ENCODE data around the gene GPSM1.

GPSM1 gene

GRCh38 chr9:136296434-136297015 lies 30.8 kb upstream of the GPSM1 start:
- H3K4me3 ChIP-seq (ENCODE audit: low read length, poor library complexity, severe bottlenecking) = no peak overlapping the region
- H3K27me3 ChIP-seq (ENCODE audit: insufficient read depth, low read length, poor library complexity, severe bottlenecking) = no peaks in the 10 kb centered on the region
- H3K9me3 ChIP-seq (ENCODE audit: insufficient read depth, low read depth, low read length) = no peaks in the 10 kb centered on the region
- H3K36me3 ChIP-seq (ENCODE audit: insufficient read depth, low read length) = no peaks in the 10 kb centered on the region
- no peaks in the 10 kb centered on the region for H3K9me2 ChIP-seq (replicated peaks; ENCODE audit: low read depth, low read length)
- H4K20me1 ChIP-seq (ENCODE audit: insufficient read depth, low read length, poor library complexity, severe bottlenecking) = no peaks in the 10 kb centered on the region
- no peaks in the 10 kb centered on the region for H3K4me1 ChIP-seq (ENCODE audit: insufficient read depth, low read length, poor library complexity, severe bottlenecking)
- no peak overlapping the region for H3K4me2 ChIP-seq (ENCODE audit: low read depth, low read length, poor library complexity, severe bottlenecking)
- no peaks in the 10 kb centered on the region for H3F3A ChIP-seq (ENCODE audit: low read depth)
- no peak overlapping the region for H3K9ac ChIP-seq (ENCODE audit: low read depth, low read length, poor library complexity, severe bottlenecking)
- no peak overlapping the region for H2AFZ ChIP-seq (ENCODE audit: low read length)
- H3K79me2 ChIP-seq (ENCODE audit: insufficient read depth, low read length) = no peaks in the 10 kb centered on the region
- TF ChIP-seq CTCF (conservative IDR thresholded peaks at IDR 0.05; ENCODE audit: low read length) (no peak), EZH2phosphoT487 (IDR thresholded peaks at IDR 0.05; ENCODE audit: borderline replicate concordance) (no peak)

- H3K9ac ChIP-seq (ENCODE audit: low read depth, low read length, poor library complexity, severe bottlenecking) = no peak overlapping the region
- H3K79me2 ChIP-seq (ENCODE audit: insufficient read depth, low read length) = no peaks in the 10 kb centered on the region
- no peaks in the 10 kb centered on the region for H3K4me1 ChIP-seq (ENCODE audit: insufficient read depth, low read length, poor library complexity, severe bottlenecking)
- H3K36me3 ChIP-seq (ENCODE audit: insufficient read depth, low read length) = no peaks in the 10 kb centered on the region
- no peaks in the 10 kb centered on the region for H3K9me2 ChIP-seq (replicated peaks; ENCODE audit: low read depth, low read length)
- H3K9me3 ChIP-seq (ENCODE audit: insufficient read depth, low read depth, low read length) = no peaks in the 10 kb centered on the region
- TF ChIP-seq CTCF (conservative IDR thresholded peaks at IDR 0.05; ENCODE audit: low read length) = no peak
- no peak for TF ChIP-seq EZH2phosphoT487 (IDR thresholded peaks at IDR 0.05; ENCODE audit: borderline replicate concordance)
- H3K4me2 ChIP-seq (ENCODE audit: low read depth, low read length, poor library complexity, severe bottlenecking) = no peak overlapping the region
- H3F3A ChIP-seq (ENCODE audit: low read depth) = no peaks in the 10 kb centered on the region
- no peak overlapping the region for H2AFZ ChIP-seq (ENCODE audit: low read length)
- H3K27me3 ChIP-seq (ENCODE audit: insufficient read depth, low read length, poor library complexity, severe bottlenecking) = no peaks in the 10 kb centered on the region
- no peaks in the 10 kb centered on the region for H4K20me1 ChIP-seq (ENCODE audit: insufficient read depth, low read length, poor library complexity, severe bottlenecking)
- H3K4me3 ChIP-seq (ENCODE audit: low read length, poor library complexity, severe bottlenecking) = no peak overlapping the region
Measured at GRCh38 chr9:136297016-136297691, 30.2 kb upstream of the GPSM1 start.

- H3F3A ChIP-seq (ENCODE audit: low read depth) = no peaks in the 10 kb centered on the region
- H3K36me3 ChIP-seq (ENCODE audit: insufficient read depth, low read length) = no peaks in the 10 kb centered on the region
- no peak overlapping the region for H3K4me2 ChIP-seq (ENCODE audit: low read depth, low read length, poor library complexity, severe bottlenecking)
- H3K9me3 ChIP-seq (ENCODE audit: insufficient read depth, low read depth, low read length) = no peaks in the 10 kb centered on the region
- H4K20me1 ChIP-seq (ENCODE audit: insufficient read depth, low read length, poor library complexity, severe bottlenecking) = no peaks in the 10 kb centered on the region
- H2AFZ ChIP-seq (ENCODE audit: low read length) = no peak overlapping the region
- TF ChIP-seq EZH2phosphoT487 (IDR thresholded peaks at IDR 0.05; ENCODE audit: borderline replicate concordance) (no peak), CTCF (conservative IDR thresholded peaks at IDR 0.05; ENCODE audit: low read length) (no peak)
- H3K9ac ChIP-seq (ENCODE audit: low read depth, low read length, poor library complexity, severe bottlenecking) = no peak overlapping the region
- no peak overlapping the region for H3K4me3 ChIP-seq (ENCODE audit: low read length, poor library complexity, severe bottlenecking)
- H3K27me3 ChIP-seq (ENCODE audit: insufficient read depth, low read length, poor library complexity, severe bottlenecking) = no peaks in the 10 kb centered on the region
- H3K9me2 ChIP-seq (replicated peaks; ENCODE audit: low read depth, low read length) = no peaks in the 10 kb centered on the region
- no peaks in the 10 kb centered on the region for H3K79me2 ChIP-seq (ENCODE audit: insufficient read depth, low read length)
- H3K4me1 ChIP-seq (ENCODE audit: insufficient read depth, low read length, poor library complexity, severe bottlenecking) = no peaks in the 10 kb centered on the region
Measured at GRCh38 chr9:136297766-136298735, 29.3 kb upstream of the GPSM1 start.
